SK-N-SH treated with all-trans-retinoic acid at 6 μM for 48 hours (cell line): ENCODE results near the gene MGAT3.

Experiments used
- ATAC-seq: fragments of 200-7000 bp; cut with Tn5 transposase; 3 replicates; pipeline ENCODE4 v1.9.1; 2020; ENCODE audit warnings: mild to moderate bottlenecking, moderate library complexity
- ARNTL ChIP-seq: fragments of 450-650 bp; formaldehyde crosslinking; IDR thresholded peaks from 2 replicates; pipeline ENCODE4 v1.5.0; 2020; ENCODE audit warnings: low read depth, mild to moderate bottlenecking, moderate library complexity, borderline replicate concordance
- ESRRG ChIP-seq: fragments of 250-450 bp; sonication (Bioruptor Pico); IDR thresholded peaks from 2 replicates; pipeline ENCODE4 v1.6.1; 2021; ENCODE audit warnings: mild to moderate bottlenecking
- ISL1 ChIP-seq: fragments of 250-450 bp; sonication (Bioruptor Pico); IDR thresholded peaks from 2 replicates; pipeline ENCODE4 v2.1.2; 2022; ENCODE audit warnings: mild to moderate bottlenecking, moderate library complexity
- PATZ1 ChIP-seq: fragments of 250-450 bp; sonication (Bioruptor Pico); IDR thresholded peaks from 2 replicates; pipeline ENCODE4 v1.8.0; 2020; ENCODE audit warnings: mild to moderate bottlenecking, moderate library complexity, borderline replicate concordance
- PPARA ChIP-seq: fragments of 250-450 bp; sonication (Bioruptor Pico); IDR thresholded peaks from 2 replicates; pipeline ENCODE4 v1.5.0; 2020; ENCODE audit warnings: mild to moderate bottlenecking, borderline replicate concordance
- RARB ChIP-seq: fragments of 250-450 bp; sonication (Bioruptor Pico); IDR thresholded peaks from 2 replicates; pipeline ENCODE4 v1.8.0; 2021; ENCODE audit warnings: mild to moderate bottlenecking, moderate library complexity
- TCF4 ChIP-seq: fragments of 250-450 bp; sonication (Bioruptor Pico); IDR thresholded peaks from 2 replicates; pipeline ENCODE4 v1.8.0; 2021; ENCODE audit warnings: mild to moderate bottlenecking, moderate library complexity, borderline replicate concordance
- TOX ChIP-seq: fragments of 250-450 bp; sonication (Bioruptor Pico); IDR thresholded peaks from 2 replicates; pipeline ENCODE4 v1.8.0; 2021; ENCODE audit warnings: mild to moderate bottlenecking, moderate library complexity, borderline replicate concordance
- ZC3H10 ChIP-seq: fragments of 250-450 bp; sonication (Bioruptor Pico); IDR thresholded peaks from 2 replicates; pipeline ENCODE4 v1.5.1; 2021; ENCODE audit warnings: mild to moderate bottlenecking, moderate library complexity
- ZFP3 ChIP-seq: fragments of 250-450 bp; sonication (Bioruptor Pico); IDR thresholded peaks from 2 replicates; pipeline ENCODE4 v1.5.0; 2020; ENCODE audit warnings: mild to moderate bottlenecking, moderate library complexity
- ZFP30 ChIP-seq: fragments of 450-650 bp; formaldehyde crosslinking; IDR thresholded peaks from 2 replicates; pipeline ENCODE4 v1.5.0; 2022; ENCODE audit warnings: mild to moderate bottlenecking, moderate library complexity
- ZNF565 ChIP-seq: fragments of 450-650 bp; formaldehyde crosslinking; conservative IDR thresholded peaks from 2 replicates; pipeline ENCODE4 v1.5.0; 2020; ENCODE audit warnings: low read depth, mild to moderate bottlenecking, moderate library complexity
- ZNF70 ChIP-seq: fragments of 450-650 bp; formaldehyde crosslinking; IDR thresholded peaks from 2 replicates; pipeline ENCODE4 v1.5.0; 2020; ENCODE audit warnings: mild to moderate bottlenecking, moderate library complexity
- ZNF8 ChIP-seq: fragments of 450-650 bp; formaldehyde crosslinking; IDR thresholded peaks from 2 replicates; pipeline ENCODE4 v1.5.0; 2020; ENCODE audit warnings: mild to moderate bottlenecking, moderate library complexity
- TF ChIP-seq, protein P1 (sequence below): fragments of 250-450 bp; sonication (Bioruptor Pico); IDR thresholded peaks from 2 replicates; pipeline ENCODE4 v1.5.0; 2020; ENCODE audit warnings: mild to moderate bottlenecking, moderate library complexity
- TF ChIP-seq, protein P2 (sequence below): fragments of 250-450 bp; sonication (Bioruptor Pico); IDR thresholded peaks from 2 replicates; pipeline ENCODE4 v1.5.1; 2021; ENCODE audit warnings: mild to moderate bottlenecking, moderate library complexity
- TF ChIP-seq, protein P3 (sequence below): fragments of 250-450 bp; sonication (Bioruptor Pico); IDR thresholded peaks from 2 replicates; pipeline ENCODE4 v1.8.0; 2021; ENCODE audit warnings: low read depth, mild to moderate bottlenecking, moderate library complexity, borderline replicate concordance
- TF ChIP-seq, protein P4 (sequence below): fragments of 250-450 bp; sonication (Bioruptor Pico); IDR thresholded peaks from 2 replicates; pipeline ENCODE4 v1.5.1; 2020; ENCODE audit warnings: low read depth, mild to moderate bottlenecking, moderate library complexity

The MGAT3 gene

DNA sequence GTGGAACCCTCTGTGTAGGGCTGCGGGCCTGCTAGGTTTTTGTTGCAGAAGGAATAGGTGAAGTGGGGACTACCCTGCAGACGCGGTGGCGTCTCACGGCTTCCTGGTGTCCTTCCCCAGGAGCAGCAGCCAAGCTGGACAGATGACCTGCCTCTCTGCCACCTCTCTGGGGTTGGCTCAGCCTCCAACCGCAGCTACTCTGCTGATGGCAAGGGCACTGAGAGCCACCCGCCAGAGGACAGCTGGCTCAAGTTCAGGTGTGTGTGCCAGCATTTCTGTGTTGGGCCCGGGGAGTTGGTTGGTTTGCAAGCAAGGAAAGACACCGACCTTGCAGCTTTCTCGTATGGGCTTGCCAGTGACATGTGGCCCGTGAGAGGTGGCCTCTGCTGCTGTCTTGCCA is 41.9 kb upstream of the MGAT3 start (continued):
- no peak for TF ChIP-seq PPARA (CRISPR knock-in tag)
- no peak for TF ChIP-seq ZNF565 (CRISPR knock-in tag)
- TF ChIP-seq ZNF8 (CRISPR knock-in tag), result no peak
- TF ChIP-seq, protein P1, sequence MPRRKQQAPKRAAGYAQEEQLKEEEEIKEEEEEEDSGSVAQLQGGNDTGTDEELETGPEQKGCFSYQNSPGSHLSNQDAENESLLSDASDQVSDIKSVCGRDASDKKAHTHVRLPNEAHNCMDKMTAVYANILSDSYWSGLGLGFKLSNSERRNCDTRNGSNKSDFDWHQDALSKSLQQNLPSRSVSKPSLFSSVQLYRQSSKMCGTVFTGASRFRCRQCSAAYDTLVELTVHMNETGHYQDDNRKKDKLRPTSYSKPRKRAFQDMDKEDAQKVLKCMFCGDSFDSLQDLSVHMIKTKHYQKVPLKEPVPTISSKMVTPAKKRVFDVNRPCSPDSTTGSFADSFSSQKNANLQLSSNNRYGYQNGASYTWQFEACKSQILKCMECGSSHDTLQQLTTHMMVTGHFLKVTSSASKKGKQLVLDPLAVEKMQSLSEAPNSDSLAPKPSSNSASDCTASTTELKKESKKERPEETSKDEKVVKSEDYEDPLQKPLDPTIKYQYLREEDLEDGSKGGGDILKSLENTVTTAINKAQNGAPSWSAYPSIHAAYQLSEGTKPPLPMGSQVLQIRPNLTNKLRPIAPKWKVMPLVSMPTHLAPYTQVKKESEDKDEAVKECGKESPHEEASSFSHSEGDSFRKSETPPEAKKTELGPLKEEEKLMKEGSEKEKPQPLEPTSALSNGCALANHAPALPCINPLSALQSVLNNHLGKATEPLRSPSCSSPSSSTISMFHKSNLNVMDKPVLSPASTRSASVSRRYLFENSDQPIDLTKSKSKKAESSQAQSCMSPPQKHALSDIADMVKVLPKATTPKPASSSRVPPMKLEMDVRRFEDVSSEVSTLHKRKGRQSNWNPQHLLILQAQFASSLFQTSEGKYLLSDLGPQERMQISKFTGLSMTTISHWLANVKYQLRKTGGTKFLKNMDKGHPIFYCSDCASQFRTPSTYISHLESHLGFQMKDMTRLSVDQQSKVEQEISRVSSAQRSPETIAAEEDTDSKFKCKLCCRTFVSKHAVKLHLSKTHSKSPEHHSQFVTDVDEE (CRISPR knock-in tag), result no peak

DNA sequence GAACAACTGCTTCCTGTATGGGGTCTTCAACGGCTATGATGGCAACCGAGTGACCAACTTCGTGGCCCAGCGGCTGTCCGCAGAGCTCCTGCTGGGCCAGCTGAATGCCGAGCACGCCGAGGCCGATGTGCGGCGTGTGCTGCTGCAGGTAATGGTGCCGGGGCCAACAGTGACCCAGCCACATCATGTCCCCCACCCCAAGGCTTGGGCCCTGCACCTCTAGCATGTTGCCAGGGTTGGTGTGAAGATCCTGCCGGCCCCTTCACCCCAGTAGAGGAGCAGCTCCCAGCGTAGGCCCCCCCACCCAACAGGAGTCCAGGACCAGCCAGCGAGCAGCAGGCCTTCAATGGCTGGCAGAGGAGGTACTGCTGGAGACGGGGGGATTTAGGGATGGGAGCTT is 41.3 kb upstream of the MGAT3 start:
- TF ChIP-seq, protein P2, sequence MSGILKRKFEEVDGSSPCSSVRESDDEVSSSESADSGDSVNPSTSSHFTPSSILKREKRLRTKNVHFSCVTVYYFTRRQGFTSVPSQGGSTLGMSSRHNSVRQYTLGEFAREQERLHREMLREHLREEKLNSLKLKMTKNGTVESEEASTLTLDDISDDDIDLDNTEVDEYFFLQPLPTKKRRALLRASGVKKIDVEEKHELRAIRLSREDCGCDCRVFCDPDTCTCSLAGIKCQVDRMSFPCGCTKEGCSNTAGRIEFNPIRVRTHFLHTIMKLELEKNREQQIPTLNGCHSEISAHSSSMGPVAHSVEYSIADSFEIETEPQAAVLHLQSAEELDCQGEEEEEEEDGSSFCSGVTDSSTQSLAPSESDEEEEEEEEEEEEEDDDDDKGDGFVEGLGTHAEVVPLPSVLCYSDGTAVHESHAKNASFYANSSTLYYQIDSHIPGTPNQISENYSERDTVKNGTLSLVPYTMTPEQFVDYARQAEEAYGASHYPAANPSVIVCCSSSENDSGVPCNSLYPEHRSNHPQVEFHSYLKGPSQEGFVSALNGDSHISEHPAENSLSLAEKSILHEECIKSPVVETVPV (CRISPR knock-in tag), result no peak
- TF ChIP-seq ZFP30 (CRISPR knock-in tag) (no peak), ZC3H10 (CRISPR knock-in tag) (no peak), ZNF70 (CRISPR knock-in tag) (no peak), ARNTL (CRISPR knock-in tag) (no peak), ESRRG (CRISPR knock-in tag) (no peak), PPARA (CRISPR knock-in tag) (no peak), ZNF565 (CRISPR knock-in tag) (no peak)

GRCh38 chr22:39416319-39416718 is 40.5 kb upstream of the MGAT3 start:
- no peak for ATAC-seq
- TF ChIP-seq TCF4, result no peak
- TF ChIP-seq, protein P3, sequence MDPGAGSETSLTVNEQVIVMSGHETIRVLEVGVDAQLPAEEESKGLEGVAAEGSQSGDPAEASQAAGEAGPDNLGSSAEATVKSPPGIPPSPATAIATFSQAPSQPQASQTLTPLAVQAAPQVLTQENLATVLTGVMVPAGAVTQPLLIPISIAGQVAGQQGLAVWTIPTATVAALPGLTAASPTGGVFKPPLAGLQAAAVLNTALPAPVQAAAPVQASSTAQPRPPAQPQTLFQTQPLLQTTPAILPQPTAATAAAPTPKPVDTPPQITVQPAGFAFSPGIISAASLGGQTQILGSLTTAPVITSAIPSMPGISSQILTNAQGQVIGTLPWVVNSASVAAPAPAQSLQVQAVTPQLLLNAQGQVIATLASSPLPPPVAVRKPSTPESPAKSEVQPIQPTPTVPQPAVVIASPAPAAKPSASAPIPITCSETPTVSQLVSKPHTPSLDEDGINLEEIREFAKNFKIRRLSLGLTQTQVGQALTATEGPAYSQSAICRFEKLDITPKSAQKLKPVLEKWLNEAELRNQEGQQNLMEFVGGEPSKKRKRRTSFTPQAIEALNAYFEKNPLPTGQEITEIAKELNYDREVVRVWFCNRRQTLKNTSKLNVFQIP (CRISPR knock-in tag), result no peak
- TF ChIP-seq, protein P4, sequence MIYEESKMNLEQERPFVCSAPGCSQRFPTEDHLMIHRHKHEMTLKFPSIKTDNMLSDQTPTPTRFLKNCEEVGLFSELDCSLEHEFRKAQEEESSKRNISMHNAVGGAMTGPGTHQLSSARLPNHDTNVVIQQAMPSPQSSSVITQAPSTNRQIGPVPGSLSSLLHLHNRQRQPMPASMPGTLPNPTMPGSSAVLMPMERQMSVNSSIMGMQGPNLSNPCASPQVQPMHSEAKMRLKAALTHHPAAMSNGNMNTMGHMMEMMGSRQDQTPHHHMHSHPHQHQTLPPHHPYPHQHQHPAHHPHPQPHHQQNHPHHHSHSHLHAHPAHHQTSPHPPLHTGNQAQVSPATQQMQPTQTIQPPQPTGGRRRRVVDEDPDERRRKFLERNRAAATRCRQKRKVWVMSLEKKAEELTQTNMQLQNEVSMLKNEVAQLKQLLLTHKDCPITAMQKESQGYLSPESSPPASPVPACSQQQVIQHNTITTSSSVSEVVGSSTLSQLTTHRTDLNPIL, result no peak
- TF ChIP-seq ZNF8 (CRISPR knock-in tag), result no peak
- no peak for TF ChIP-seq PATZ1 (CRISPR knock-in tag)
- TF ChIP-seq ZC3H10 (CRISPR knock-in tag), result no peak
- no peak for TF ChIP-seq ARNTL (CRISPR knock-in tag)
- TF ChIP-seq, protein P2 (CRISPR knock-in tag), result no peak
- TF ChIP-seq, protein P1 (CRISPR knock-in tag), result no peak
- TF ChIP-seq ZFP3, result no peak
- no peak for TF ChIP-seq ZNF70 (CRISPR knock-in tag)
- TF ChIP-seq ISL1 (CRISPR knock-in tag), result no peak
- TF ChIP-seq TOX, result no peak
- TF ChIP-seq PPARA (CRISPR knock-in tag), result no peak
- no peak for TF ChIP-seq RARB (CRISPR knock-in tag)

More for the DNA sequence above, 41.3 kb upstream of the MGAT3 start:
- no peak for ATAC-seq
